Inflammatory macrophage treated with lipopolysaccharide for 4 hours (primary cell): ENCODE results near the gene ZNF280C.
A peak's percentile ranks its signal among the peaks of the same experiment; 100 is the strongest.
"Not testable (repeated sequence)": the region's sequence is repeated elsewhere in the genome, so short reads cannot be mapped to it uniquely, and the experiment has no call there.

Experiments
- DNase-seq: peaks from one replicate; pipeline ENCODE4 v3.0.0-alpha.2; 2020

ZNF280C gene

GRCh38 chrX:130268449-130269170 is at the start of gene ZNF280C:
TSS of gene ZNF280C (minus strand) at chrX:130268899. CDS start at chrX:130260449, 8,450 bp downstream.
- peak; percentile 88 for DNase-seq

- DNase-seq = no peak
Measured at GRCh38 chrX:130304587-130305368, 36.1 kb upstream of the ZNF280C start.

GRCh38 chrX:130301977-130302376 is 33.3 kb upstream of the ZNF280C start:
- no peak for DNase-seq

- DNase-seq = no peak
Measured at GRCh38 chrX:130301405-130301804, 32.7 kb upstream of the ZNF280C start.

GRCh38 chrX:130300010-130300282 is 31.2 kb upstream of the ZNF280C start:
- no peak for DNase-seq

GRCh38 chrX:130299279-130300009 is 30.7 kb upstream of the ZNF280C start:
- no peak for DNase-seq

GRCh38 chrX:130296743-130297142 is 28.0 kb upstream of the ZNF280C start:
- no peak for DNase-seq

GRCh38 chrX:130296297-130296678 is 27.6 kb upstream of the ZNF280C start:
- DNase-seq = no peak

- DNase-seq = no peak
Measured at GRCh38 chrX:130295519-130296296, 27.0 kb upstream of the ZNF280C start.

- DNase-seq = no peak
Measured at GRCh38 chrX:130287071-130287770, 18.5 kb upstream of the ZNF280C start.

GRCh38 chrX:130285710-130286109 is 17.0 kb upstream of the ZNF280C start:
- DNase-seq = no peak

- DNase-seq = no peak
Measured at GRCh38 chrX:130285069-130285620, 16.4 kb upstream of the ZNF280C start.

- no peak for DNase-seq
Measured at GRCh38 chrX:130282151-130282550, 13.5 kb upstream of the ZNF280C start.

- no peak for DNase-seq
Measured at GRCh38 chrX:130280901-130281300, 12.2 kb upstream of the ZNF280C start.

- DNase-seq = not testable (repeated sequence)
Measured at GRCh38 chrX:130272253-130272652, 3.6 kb upstream of the ZNF280C start.

- not testable (repeated sequence) for DNase-seq
Measured at GRCh38 chrX:130269391-130269790, 692 bp upstream of the ZNF280C start.

- DNase-seq = peak; percentile 2
Measured at GRCh38 chrX:130267956-130268448, 697 bp downstream of the ZNF280C start.

GRCh38 chrX:130264573-130264972 is 4.1 kb downstream of the ZNF280C start:
- DNase-seq = no peak

GRCh38 chrX:130263016-130263415 is 5.7 kb downstream of the ZNF280C start:
- no peak for DNase-seq

- no peak for DNase-seq
Measured at GRCh38 chrX:130262231-130262630, 6.5 kb downstream of the ZNF280C start.

- DNase-seq = no peak
Measured at GRCh38 chrX:130261296-130261893, 7.3 kb downstream of the ZNF280C start.
